Activated CD8-positive, alpha-beta T cell treated with anti-CD3 and anti-CD28 coated beads, Interleukin-2, amount 10 ng/mL, durations not matched to agents 7 days and 5 days (primary cell): Measurements from ENCODE around the gene LGALS7B. TPM values are rescaled to one million over a fixed set of nuclear protein-coding genes. Genes with fewer than 3 reads are reported as not detected.

Experiments used
- ATAC-seq: fragments of 150-1000 bp; cut with Tn5 transposase; one replicate; pipeline ENCODE4 v1.10.0; 2021; ENCODE audit warnings: moderate library complexity
- CTCF ChIA-PET: fragments of 350-600 bp; sonication (Branson Sonifier 250); formaldehyde crosslinking; loops from one replicate; lab custom pipeline; 2021; ENCODE audit warnings: antibody characterized with exemption; lab: Charles Lee
- POLR2A ChIA-PET: fragments of 350-600 bp; sonication (Branson Sonifier 250); formaldehyde crosslinking; loops from one replicate; lab custom pipeline; 2021; ENCODE audit warnings: antibody characterized with exemption; lab: Charles Lee
- DNase-seq: peaks from one replicate; pipeline ENCODE4 v3.0.0-alpha.2; 2020
- H3K27ac Mint-ChIP-seq: one replicate; pipeline ENCODE4 v1.8.0; 2021; ENCODE audit warnings: mild to moderate bottlenecking, mixed read lengths
- H3K27me3 Mint-ChIP-seq: one replicate; pipeline ENCODE4 v1.8.0; 2021; ENCODE audit warnings: low read depth, mixed read lengths
- H3K36me3 Mint-ChIP-seq: one replicate; pipeline ENCODE4 v1.8.0; 2021; ENCODE audit warnings: low read depth, mixed read lengths
- H3K4me1 Mint-ChIP-seq: one replicate; pipeline ENCODE4 v1.8.0; 2021; ENCODE audit warnings: low read depth, mixed read lengths
- H3K4me3 Mint-ChIP-seq: one replicate; pipeline ENCODE4 v1.8.0; 2021; ENCODE audit warnings: mild to moderate bottlenecking, mixed read lengths
- H3K9me3 Mint-ChIP-seq: one replicate; pipeline ENCODE4 v1.8.0; 2022; ENCODE audit warnings: mixed read lengths; ENCODE audit not compliant: insufficient read depth
- total RNA-seq, 2 experiments: library from RNA; stranded (reverse); gene quantifications; one replicate each; pipeline ENCODE4 v1.2.3, GENCODE V29; 2021

The LGALS7B gene
- total RNA-seq, 2 experiments from 2014 or later, result not detected

DNA sequence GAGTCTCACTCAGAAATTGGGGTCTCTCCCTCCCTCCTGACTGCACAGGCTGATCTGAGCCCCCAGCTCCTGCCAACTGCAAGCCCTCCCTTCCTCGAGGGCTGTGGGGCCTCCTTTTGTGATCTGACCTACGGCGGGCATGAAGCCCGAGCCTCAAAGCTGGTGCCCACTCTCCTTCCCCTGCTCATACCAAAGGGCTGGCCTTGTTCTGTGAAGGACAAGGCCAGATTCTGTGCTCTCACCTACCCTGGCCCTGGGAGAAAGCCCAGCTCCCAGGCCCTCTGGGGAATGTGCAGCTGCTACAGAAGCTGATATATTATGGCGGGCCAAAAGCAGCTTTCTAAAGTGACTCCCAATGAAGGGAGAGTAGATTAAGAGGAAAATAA, 51.6 kb downstream of the LGALS7B start:
- peaks cover 66% of the 10 kb centered on the region for H3K4me1 Mint-ChIP-seq
- H3K9me3 Mint-ChIP-seq, result no peaks in the 10 kb centered on the region
- ATAC-seq (no peak), DNase-seq (no peak)
- peak overlapping the region; percentile 72 for H3K27ac Mint-ChIP-seq
- ChIA-PET CTCF (interaction anchor here (1.4 kb wide), 1 partner anchor 9 kb away, joined by 5 read pairs; the partner anchor contains the start of gene ECH1), POLR2A (interaction anchor here (1.1 to 3.1 kb wide), 2 partner anchors 9 kb away, joined by 3 to 14 read pairs; partner anchors contain the start of genes ECH1 and HNRNPL)
- H3K36me3 Mint-ChIP-seq, result peaks cover 91% of the 10 kb centered on the region
- no peaks in the 10 kb centered on the region for H3K27me3 Mint-ChIP-seq
- peak overlapping the region; percentile 47 for H3K4me3 Mint-ChIP-seq

Other genes with a start within 250 kb of the LGALS7B start
- gene MAP4K1, start 171.2 kb upstream of the LGALS7B start, total RNA-seq, result 100 to 1,000 TPM; 259 to 269 TPM
- gene EIF3K, start 170.0 kb upstream of the LGALS7B start, total RNA-seq, result 100 to 1,000 TPM; 325 to 352 TPM
- 100 to 1,000 TPM; 357 to 373 TPM for gene ACTN4, start 141.6 kb upstream of the LGALS7B start, total RNA-seq
- 10 to 100 TPM; 12.2 to 16.2 TPM for gene CAPN12, start 44.7 kb upstream of the LGALS7B start, total RNA-seq
- not detected for gene LGALS7, start 15.7 kb upstream of the LGALS7B start, total RNA-seq
- 1 to 10 TPM; 1.6 to 1.8 TPM for gene LGALS4, start 23.7 kb downstream of the LGALS7B start, total RNA-seq
- 100 to 1,000 TPM; 170 to 175 TPM for gene ECH1, start 42.6 kb downstream of the LGALS7B start, total RNA-seq
- 100 to 1,000 TPM; 509 to 553 TPM for gene HNRNPL, start 60.8 kb downstream of the LGALS7B start, total RNA-seq
- 10 to 100 TPM; 58.9 to 63.5 TPM for gene RINL, start 89.1 kb downstream of the LGALS7B start, total RNA-seq
- gene SIRT2, start 110.4 kb downstream of the LGALS7B start, total RNA-seq, result 10 to 100 TPM; 36.4 to 40.3 TPM
- 10 to 100 TPM; 31.9 to 36.6 TPM for gene NFKBIB, start 110.8 kb downstream of the LGALS7B start, total RNA-seq
- 1 to 10 TPM in 1 of 2 experiments, under 1 TPM in 1; 0.79 to 1.1 TPM for gene CCER2, start 123.0 kb downstream of the LGALS7B start, total RNA-seq
- 10 to 100 TPM; 36.2 to 36.6 TPM for gene SARS2, start 141.6 kb downstream of the LGALS7B start, total RNA-seq
- gene MRPS12, start 141.7 kb downstream of the LGALS7B start, total RNA-seq, result 10 to 100 TPM; 60.2 to 61.7 TPM
- not detected for gene FBXO17, start 186.5 kb downstream of the LGALS7B start, total RNA-seq
- not detected for gene FBXO27, start 243.3 kb downstream of the LGALS7B start, total RNA-seq